ENCODE results near the gene DNAJC25.

DNAJC25 gene

GRCh38 chr9:111674319-111674718 is 43.2 kb downstream of the DNAJC25 start:
- TF ChIP-seq CTCF (IDR thresholded peaks at IDR 0.05), result no peak
- Histone ChIP-seq H3K4me1 (no peaks in the 10 kb centered on the region), H3K36me3 (peaks cover 13 to 37% (median 13%) of the 10 kb centered on the region in 3 donors), H3K27me3 (no peaks in the 10 kb centered on the region), H3K27ac (no peak overlapping the region), H3K4me3 (no peak overlapping the region), H3K9me3 (no peaks in the 10 kb centered on the region)
- DNase-seq, result no peak
- intact Hi-C loops (cut with DNase I; ENCODE audit: low total_unique reads), result no loop called here

DNA sequence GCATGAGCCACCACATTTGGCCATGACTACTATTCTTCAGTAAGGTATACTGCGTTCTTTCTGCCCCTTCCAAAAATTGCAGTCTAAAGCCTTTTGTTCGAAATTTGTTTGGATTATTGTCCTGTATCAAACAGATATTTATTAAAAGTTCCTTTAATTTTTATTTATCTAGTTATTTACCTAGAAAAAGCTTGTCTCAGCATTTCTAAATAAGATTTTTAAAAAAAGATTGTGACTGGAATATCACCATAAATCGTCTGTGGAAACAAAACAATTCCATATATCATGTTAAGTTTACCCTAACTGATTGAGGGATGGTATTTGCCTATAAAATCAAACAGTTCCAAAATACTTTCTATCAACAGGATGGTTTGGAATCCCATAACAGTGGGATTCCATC is 45.0 kb downstream of the DNAJC25 start:
- H3K4me1 ChIP-seq, result no peaks in the 10 kb centered on the region
- H3K36me3 ChIP-seq, result peaks cover 10 to 37% (median 24%) of the 10 kb centered on the region in 3 donors
- H3K9me3 ChIP-seq, result no peaks in the 10 kb centered on the region
- H3K27me3 ChIP-seq, result no peaks in the 10 kb centered on the region
- DNase-seq, result no peak
- no peak for TF ChIP-seq CTCF (IDR thresholded peaks at IDR 0.05)
- H3K4me3 ChIP-seq, result no peak overlapping the region
- H3K27ac ChIP-seq, result no peak overlapping the region
- intact Hi-C loops (cut with DNase I; ENCODE audit: low total_unique reads), result no loop called here

- no peak overlapping the region for H3K27ac ChIP-seq
These were observed 47.2 kb downstream of the DNAJC25 start for GRCh38 chr9:111678293-111678692.

GRCh38 chr9:111679199-111679598 is 48.1 kb downstream of the DNAJC25 start:
- TF ChIP-seq CTCF (IDR thresholded peaks at IDR 0.05), result no peak
- no peaks in the 10 kb centered on the region for H3K4me1 ChIP-seq
- no peaks in the 10 kb centered on the region for H3K9me3 ChIP-seq
- no peak overlapping the region for H3K4me3 ChIP-seq
- no peak overlapping the region for H3K27ac ChIP-seq
- intact Hi-C loops (cut with DNase I; ENCODE audit: low total_unique reads), result no loop called here
- H3K36me3 ChIP-seq, result peaks cover 10 to 37% (median 24%) of the 10 kb centered on the region in 3 donors
- no peaks in the 10 kb centered on the region for H3K27me3 ChIP-seq
- no peak for DNase-seq

More at GRCh38 chr9:111678293-111678692, 47.2 kb downstream of the DNAJC25 start:
- Histone ChIP-seq H3K27me3 (no peaks in the 10 kb centered on the region), H3K4me1 (no peaks in the 10 kb centered on the region), H3K4me3 (no peak overlapping the region), H3K36me3 (peaks cover 10 to 37% (median 24%) of the 10 kb centered on the region in 3 donors), H3K9me3 (no peaks in the 10 kb centered on the region)
- DNase-seq, result no peak
- no peak for TF ChIP-seq CTCF (IDR thresholded peaks at IDR 0.05)
- intact Hi-C loops (cut with DNase I; ENCODE audit: low total_unique reads), result no loop called here

DNA sequence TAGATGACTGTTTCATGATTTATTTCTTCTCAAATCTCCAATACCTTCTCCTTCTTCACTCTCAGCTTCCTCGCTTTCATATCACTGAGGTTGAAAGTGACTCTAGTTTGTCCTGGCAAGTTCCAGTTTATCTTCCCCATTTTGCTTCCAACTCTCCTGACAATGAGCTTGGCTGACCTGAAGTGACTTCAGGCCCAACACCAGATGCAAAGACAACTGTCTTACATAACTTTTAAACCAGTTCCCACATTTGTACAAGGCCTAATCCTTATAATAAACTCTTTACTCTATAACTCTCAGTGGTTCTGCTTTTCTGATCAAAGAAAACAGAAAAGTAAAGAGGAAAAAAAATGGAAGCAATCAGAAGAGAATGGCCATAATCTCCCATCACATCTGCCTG is 52.3 kb downstream of the DNAJC25 start:
- DNase-seq, result no peak
- Histone ChIP-seq H3K36me3 (peaks cover 5 to 16% (median 14%) of the 10 kb centered on the region in 3 donors), H3K4me1 (no peaks in the 10 kb centered on the region), H3K9me3 (no peaks in the 10 kb centered on the region), H3K4me3 (no peak overlapping the region), H3K27me3 (no peaks in the 10 kb centered on the region), H3K27ac (no peak overlapping the region)
- TF ChIP-seq CTCF (IDR thresholded peaks at IDR 0.05), result no peak
- intact Hi-C loops (cut with DNase I; ENCODE audit: low total_unique reads), result no loop called here
